ENCODE data around the gene CDCA3.
A peak's percentile ranks its signal among the peaks of the same experiment; 100 is the strongest.
"Not testable (repeated sequence)": the region's sequence is repeated elsewhere in the genome, so short reads cannot be mapped to it uniquely, and the experiment has no call there.

Gene CDCA3

GRCh38 chr12:6872073-6873048, 21.3 kb upstream of the CDCA3 start:
- peak; percentile 66 to 83 (median 77) for DNase-seq

GRCh38 chr12:6871052-6871957, 20.2 kb upstream of the CDCA3 start:
- peak in 1 of 5 donors; percentile 60 for DNase-seq

- not testable (repeated sequence) for DNase-seq
These were observed 19.2 kb upstream of the CDCA3 start for GRCh38 chr12:6870304-6870703.

DNA sequence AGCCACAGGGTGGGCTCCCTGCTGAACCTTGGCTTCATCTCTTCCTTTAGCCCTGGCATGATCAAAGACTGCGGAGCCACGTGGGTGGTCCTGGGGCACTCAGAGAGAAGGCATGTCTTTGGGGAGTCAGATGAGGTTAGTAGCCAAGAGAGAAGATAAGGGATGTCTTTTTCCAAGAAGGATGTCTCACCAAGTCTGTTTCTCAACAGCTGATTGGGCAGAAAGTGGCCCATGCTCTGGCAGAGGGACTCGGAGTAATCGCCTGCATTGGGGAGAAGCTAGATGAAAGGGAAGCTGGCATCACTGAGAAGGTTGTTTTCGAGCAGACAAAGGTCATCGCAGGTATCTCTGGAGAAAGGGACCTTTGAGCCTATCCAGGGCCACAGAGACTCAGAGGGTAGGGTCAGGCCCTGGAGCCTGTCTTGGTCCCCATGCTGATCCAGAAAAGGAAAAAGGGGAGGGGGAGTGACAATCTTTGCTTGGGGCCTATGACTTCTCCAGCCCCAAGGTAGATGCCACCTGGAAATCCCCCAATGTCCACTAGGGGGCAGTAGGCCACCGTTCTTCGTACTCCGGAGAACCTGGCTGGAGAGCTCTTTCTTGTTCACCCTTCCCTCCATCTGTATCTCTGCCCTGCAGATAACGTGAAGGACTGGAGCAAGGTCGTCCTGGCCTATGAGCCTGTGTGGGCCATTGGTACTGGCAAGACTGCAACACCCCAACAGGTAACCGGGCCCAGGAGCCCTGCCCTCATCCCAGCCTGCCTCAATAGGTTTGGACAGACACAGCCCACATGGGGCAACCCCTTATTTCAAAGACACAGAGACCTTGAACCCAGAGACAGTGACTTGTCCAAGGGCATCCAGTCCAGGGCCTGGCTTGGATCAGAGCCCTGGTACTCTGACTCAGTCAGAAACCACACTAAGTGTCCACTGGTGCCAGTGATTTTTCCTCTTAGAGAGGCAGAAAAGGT, 18.2 kb upstream of the CDCA3 start:
- DNase-seq: peak; percentile 61 to 88 (median 80)

DNA sequence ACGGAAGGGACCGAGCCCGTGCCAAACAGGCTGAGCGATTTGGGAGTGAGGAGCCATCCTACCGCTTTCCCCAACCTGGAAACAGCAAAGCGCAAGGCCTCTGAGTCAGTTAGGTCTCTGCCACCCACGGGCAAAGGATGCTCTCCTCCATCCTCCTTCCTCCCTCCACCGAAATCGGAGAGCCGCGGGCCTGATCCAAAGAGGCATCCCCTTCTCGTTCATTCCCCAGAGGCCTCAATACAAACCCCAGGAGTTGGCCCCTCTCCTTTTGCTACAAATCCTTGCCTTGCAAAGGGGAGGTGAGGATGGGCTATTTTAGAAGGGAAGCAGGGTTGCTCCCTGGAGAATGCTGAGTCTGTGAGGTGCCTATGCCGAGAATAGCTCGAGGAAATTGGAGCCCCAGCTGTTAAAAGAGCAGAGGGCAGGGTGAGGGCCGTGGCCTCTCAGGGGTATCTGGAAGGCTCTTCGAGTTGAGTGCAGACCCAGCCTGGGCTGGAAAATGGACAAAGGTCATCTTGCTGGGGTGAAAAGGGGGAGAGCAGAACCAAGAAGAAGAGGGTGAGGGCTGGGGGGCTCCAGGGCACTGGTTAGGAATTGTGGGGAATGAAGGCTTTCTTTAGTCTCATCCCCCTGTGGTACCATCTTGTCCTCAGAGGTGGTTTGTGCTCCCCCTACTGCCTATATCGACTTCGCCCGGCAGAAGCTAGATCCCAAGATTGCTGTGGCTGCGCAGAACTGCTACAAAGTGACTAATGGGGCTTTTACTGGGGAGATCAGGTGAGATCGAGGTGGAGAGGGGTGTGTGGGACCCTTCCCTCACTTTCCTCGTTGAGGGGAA, 17.3 kb upstream of the CDCA3 start:
- DNase-seq: no peak

DNA sequence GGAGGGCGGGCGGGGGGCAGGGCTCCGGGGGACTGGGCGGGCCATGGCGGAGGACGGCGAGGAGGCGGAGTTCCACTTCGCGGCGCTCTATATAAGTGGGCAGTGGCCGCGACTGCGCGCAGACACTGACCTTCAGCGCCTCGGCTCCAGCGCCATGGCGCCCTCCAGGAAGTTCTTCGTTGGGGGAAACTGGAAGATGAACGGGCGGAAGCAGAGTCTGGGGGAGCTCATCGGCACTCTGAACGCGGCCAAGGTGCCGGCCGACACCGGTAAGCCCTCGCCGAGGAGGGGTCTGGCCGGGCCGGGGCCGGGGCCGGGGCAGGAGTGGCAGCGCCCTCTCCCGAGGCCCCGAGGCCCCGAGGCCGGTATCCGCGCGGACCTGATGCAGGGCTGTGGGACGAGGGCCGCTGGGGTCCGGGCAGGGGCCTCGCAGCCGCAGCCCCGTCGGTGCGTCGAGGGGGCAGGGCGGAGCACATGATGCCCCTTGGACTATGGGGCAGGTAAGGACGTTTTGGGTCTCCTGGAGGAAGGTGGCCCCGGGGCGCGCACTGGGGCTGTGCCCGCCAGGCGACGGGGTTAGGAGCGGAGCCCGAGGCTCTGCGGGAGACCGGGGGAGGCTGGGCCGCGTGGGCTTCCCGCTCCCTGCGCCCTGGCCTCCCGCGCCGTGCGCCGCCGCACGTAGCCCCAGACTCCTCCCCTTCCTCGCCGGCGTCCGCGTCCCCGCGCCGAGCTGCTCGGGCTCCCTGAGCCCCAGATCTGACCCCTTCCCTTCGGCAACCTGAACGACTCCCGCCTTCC, 16.5 kb upstream of the CDCA3 start, which contains the start of gene TPI1:
TSS of gene TPI1 (plus strand) at position 119 of the 798 bp plus-strand sequence. CDS start at position 155, 36 bp downstream.
- DNase-seq: peak; percentile 67 to 85 (median 73)

GRCh38 chr12:6866920-6867412, 15.9 kb upstream of the CDCA3 start:
- no peak for DNase-seq

GRCh38 chr12:6866163-6866919, 15.3 kb upstream of the CDCA3 start:
- DNase-seq: no peak

DNA sequence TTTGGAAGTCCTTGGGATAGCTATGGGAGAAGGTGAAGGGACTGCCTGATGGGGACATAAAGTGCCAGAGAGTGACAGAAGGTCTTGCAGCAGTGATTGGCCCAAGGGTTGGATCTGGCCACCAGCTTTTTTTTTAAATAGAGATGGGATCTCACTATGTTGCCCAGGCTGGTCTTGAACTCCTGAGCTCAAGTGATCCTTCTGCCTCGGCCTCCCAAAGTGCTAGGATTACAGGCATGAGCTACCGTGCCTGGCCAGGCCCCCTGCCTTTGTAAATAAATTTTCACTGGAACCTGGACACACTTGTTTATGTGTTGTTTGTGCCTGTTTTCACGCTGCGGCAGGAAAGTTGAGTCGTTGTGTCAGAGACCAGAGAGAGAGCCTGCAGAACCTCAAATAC, 14.2 kb upstream of the CDCA3 start:
- DNase-seq: not testable (repeated sequence)

GRCh38 chr12:6863586-6864321, 12.7 kb upstream of the CDCA3 start:
- DNase-seq: no peak

GRCh38 chr12:6863033-6863432, 11.9 kb upstream of the CDCA3 start:
- no peak for DNase-seq

GRCh38 chr12:6861391-6861790, 10.3 kb upstream of the CDCA3 start:
- no peak for DNase-seq

GRCh38 chr12:6860942-6861341, 9.9 kb upstream of the CDCA3 start:
- no peak for DNase-seq

GRCh38 chr12:6860116-6860515, 9.0 kb upstream of the CDCA3 start:
- no peak for DNase-seq

GRCh38 chr12:6858799-6859198, 7.7 kb upstream of the CDCA3 start:
- DNase-seq: no peak

GRCh38 chr12:6855322-6855721, 4.2 kb upstream of the CDCA3 start:
- DNase-seq: no peak

DNA sequence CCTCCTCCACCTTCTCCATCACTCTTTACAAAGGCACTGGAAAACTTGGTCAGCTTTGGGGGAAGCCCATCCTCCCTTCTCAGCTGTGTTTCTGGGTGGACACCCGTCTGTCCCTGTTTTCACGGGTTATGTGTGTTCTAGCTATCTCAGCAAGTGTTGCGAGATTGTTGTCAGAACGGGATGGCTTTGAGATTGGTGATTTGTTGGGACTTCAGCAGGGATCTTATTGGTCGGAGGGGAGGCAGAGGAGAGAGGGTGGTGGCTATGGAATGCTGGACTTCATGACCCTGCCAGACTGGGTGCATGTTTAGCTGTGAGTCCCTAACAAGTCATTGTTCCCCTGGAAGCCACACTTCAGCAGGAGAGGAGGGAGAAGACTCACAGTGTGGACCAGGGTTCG, 3.0 kb upstream of the CDCA3 start:
- DNase-seq: no peak

DNA sequence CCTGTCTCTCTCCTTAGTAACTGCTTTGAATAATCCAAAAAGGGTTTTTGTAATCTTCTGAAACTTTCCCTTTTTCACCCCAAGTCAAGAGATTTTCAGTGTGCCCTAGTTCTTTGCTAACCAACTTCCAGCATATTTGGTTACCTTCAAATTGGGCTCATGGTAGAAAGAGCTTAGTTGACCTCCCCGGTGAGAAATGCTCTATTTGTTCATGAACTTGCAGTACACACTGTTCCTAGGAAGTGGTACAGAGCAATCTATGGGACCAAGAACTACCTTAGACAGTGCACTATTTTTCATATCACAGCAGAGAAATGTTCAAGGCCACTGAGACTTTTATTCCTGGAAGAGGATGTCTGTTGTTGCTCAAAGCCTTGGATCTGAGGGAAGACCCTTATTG, 2.5 kb upstream of the CDCA3 start:
- no peak for DNase-seq
